Measurements from ENCODE around the gene SLC9A1. TPM values are rescaled to one million over a fixed set of nuclear protein-coding genes. Genes with fewer than 3 reads are reported as not detected.

SLC9A1 gene
- total RNA-seq, 2 donors from 2014 or later: 12.3 to 36.3 TPM

GRCh38 chr1:27147842-27148518 lies 6.9 kb downstream of the SLC9A1 start:
- Histone ChIP-seq H3K36me3 (peaks cover 2% of the 10 kb centered on the region), H3K27me3 (replicated peaks; ENCODE audit: insufficient read depth) (no peaks in the 10 kb centered on the region), H3K4me3 (no peak overlapping the region), H3K9me3 (no peaks in the 10 kb centered on the region), H3K27ac (no peak overlapping the region), H3K4me1 (ENCODE audit: control insufficient read depth in 1 of 2, low read depth in 2 of 2) (peaks cover 30 to 68% of the 10 kb centered on the region in 2 donors)
- DNase-seq (ENCODE audit: low spot score): no peak
- ATAC-seq (ENCODE audit: insufficient number of reproducible peaks, low FRiP score, low read depth): no peak
- TF ChIP-seq CTCF (IDR thresholded peaks at IDR 0.05): no peak

- Histone ChIP-seq H3K4me1 (ENCODE audit: control insufficient read depth in 1 of 2, low read depth in 2 of 2) (peaks cover 25 to 65% of the 10 kb centered on the region in 2 donors), H3K4me3 (no peak overlapping the region), H3K27me3 (replicated peaks; ENCODE audit: insufficient read depth) (no peaks in the 10 kb centered on the region), H3K9me3 (no peaks in the 10 kb centered on the region), H3K27ac (peak overlapping the region; percentile 87 to 91), H3K36me3 (peaks cover 2% of the 10 kb centered on the region)
- DNase-seq (ENCODE audit: low spot score) (peak; percentile 36), ATAC-seq (ENCODE audit: insufficient number of reproducible peaks, low FRiP score, low read depth) (no peak)
- TF ChIP-seq CTCF (IDR thresholded peaks at IDR 0.05): no peak
These were observed 9.0 kb downstream of the SLC9A1 start for GRCh38 chr1:27145934-27146354.

GRCh38 chr1:27144920-27145661 lies 9.8 kb downstream of the SLC9A1 start:
- Histone ChIP-seq H3K4me1 (ENCODE audit: control insufficient read depth in 1 of 2, low read depth in 2 of 2) (peaks cover 25 to 57% of the 10 kb centered on the region in 2 donors), H3K27me3 (replicated peaks; ENCODE audit: insufficient read depth) (no peaks in the 10 kb centered on the region), H3K27ac (peak overlapping the region; percentile 87 to 91), H3K4me3 (no peak overlapping the region), H3K9me3 (no peaks in the 10 kb centered on the region), H3K36me3 (peaks cover 2% of the 10 kb centered on the region)
- DNase-seq (ENCODE audit: low spot score): no peak
- ATAC-seq (ENCODE audit: insufficient number of reproducible peaks, low FRiP score, low read depth): peak; percentile 51
- TF ChIP-seq CTCF (IDR thresholded peaks at IDR 0.05): no peak

GRCh38 chr1:27144049-27144748 lies 10.7 kb downstream of the SLC9A1 start:
- Histone ChIP-seq H3K36me3 (peaks cover 2% of the 10 kb centered on the region), H3K27ac (peak overlapping the region; percentile 35 to 91), H3K9me3 (no peaks in the 10 kb centered on the region), H3K27me3 (replicated peaks; ENCODE audit: insufficient read depth) (no peaks in the 10 kb centered on the region), H3K4me1 (ENCODE audit: control insufficient read depth in 1 of 2, low read depth in 2 of 2) (peaks cover 20 to 50% of the 10 kb centered on the region in 2 donors), H3K4me3 (no peak overlapping the region)
- no peak for DNase-seq (ENCODE audit: low spot score)
- no peak for ATAC-seq (ENCODE audit: insufficient number of reproducible peaks, low FRiP score, low read depth)
- no peak for TF ChIP-seq CTCF (IDR thresholded peaks at IDR 0.05)

GRCh38 chr1:27143401-27143800 lies 11.5 kb downstream of the SLC9A1 start:
- Histone ChIP-seq H3K4me3 (no peak overlapping the region), H3K4me1 (ENCODE audit: control insufficient read depth in 1 of 2, low read depth in 2 of 2) (peaks cover 20 to 45% of the 10 kb centered on the region in 2 donors), H3K36me3 (peaks cover 2% of the 10 kb centered on the region), H3K27ac (peak overlapping the region; percentile 13 to 35), H3K27me3 (replicated peaks; ENCODE audit: insufficient read depth) (no peaks in the 10 kb centered on the region), H3K9me3 (no peaks in the 10 kb centered on the region)
- no peak for TF ChIP-seq CTCF (IDR thresholded peaks at IDR 0.05)
- DNase-seq (ENCODE audit: low spot score) (no peak), ATAC-seq (ENCODE audit: insufficient number of reproducible peaks, low FRiP score, low read depth) (no peak)
